HFFc6 (cell line): Measurements from ENCODE around the gene POLR2M. TPM values are rescaled to one million over a fixed set of nuclear protein-coding genes. Genes with fewer than 3 reads are reported as not detected.

Experiments
- DNase-seq: peaks from one replicate; pipeline ENCODE4 v3.0.0-alpha.2; 2018
- H3K27ac Mint-ChIP-seq: 2 replicates; pipeline ENCODE4 v1.8.0; 2020; ENCODE audit warnings: mild to moderate bottlenecking, mixed read lengths
- H3K27me3 Mint-ChIP-seq: 2 replicates; pipeline ENCODE4 v1.8.0; 2021; ENCODE audit warnings: mild to moderate bottlenecking, moderate library complexity, mixed read lengths; ENCODE audit not compliant: insufficient read depth
- H3K36me3 Mint-ChIP-seq: 2 replicates; pipeline ENCODE4 v1.8.0; 2021; ENCODE audit warnings: low read depth, mixed read lengths
- H3K4me1 Mint-ChIP-seq: 2 replicates; pipeline ENCODE4 v1.8.0; 2020; ENCODE audit warnings: low read depth, mixed read lengths
- H3K4me3 Mint-ChIP-seq: 2 replicates; pipeline ENCODE4 v1.8.0; 2020; ENCODE audit warnings: mild to moderate bottlenecking, moderate library complexity, mixed read lengths
- H3K9me3 Mint-ChIP-seq: 2 replicates; pipeline ENCODE4 v1.8.0; 2020; ENCODE audit warnings: mild to moderate bottlenecking, mixed read lengths
- total RNA-seq, 6 experiments: library from RNA; stranded (reverse); fragmentation: NEBNext Ultra II Directional; extraction: Animal tissue kit (Norgen Biotek cat#: 25700); gene quantifications; 2 replicates in 1 of 6; 3 replicates in 5 of 6; pipeline ENCODE4 v1.2.3, GENCODE V29; 2021
- TF ChIP-seq, protein P1 (sequence below): fragments of 200-600 bp; sonication (generic); IDR thresholded peaks from 2 replicates; pipeline ENCODE4 v1.5.0; 2021; ENCODE audit warnings: antibody characterized with exemption, mild to moderate bottlenecking

Gene POLR2M
- total RNA-seq, 6 experiments from 2014 or later: 66.5 to 77.7 (median 72.1) TPM

DNA sequence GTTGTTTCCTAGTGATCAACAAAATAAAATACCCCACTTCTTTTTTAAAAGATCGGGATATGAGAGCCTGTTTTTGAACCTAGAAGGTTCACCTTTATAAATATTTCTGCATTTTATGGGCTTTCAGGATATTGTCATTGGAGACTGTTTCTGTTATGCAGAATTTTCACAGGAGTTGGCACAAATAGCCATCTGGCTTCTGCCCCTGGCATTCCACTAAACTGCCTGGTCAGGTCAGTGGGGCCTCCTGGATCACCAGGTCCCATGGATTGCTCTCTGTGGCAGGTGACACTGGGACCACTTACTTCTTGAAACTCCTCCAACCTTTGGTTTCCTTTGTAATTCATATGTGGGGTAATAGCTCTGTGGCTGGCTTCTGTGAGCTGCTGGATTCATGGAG lies 25.5 kb upstream of the POLR2M start:
- Mint-ChIP-seq H3K4me3 (no peak overlapping the region; the same call in 1 of the 2 replicates), H3K9me3 (no peaks in the 10 kb centered on the region), H3K27ac (no peak overlapping the region), H3K4me1 (peaks cover 29% of the 10 kb centered on the region), H3K36me3 (no peaks in the 10 kb centered on the region), H3K27me3 (no peaks in the 10 kb centered on the region)
- TF ChIP-seq, protein P1, sequence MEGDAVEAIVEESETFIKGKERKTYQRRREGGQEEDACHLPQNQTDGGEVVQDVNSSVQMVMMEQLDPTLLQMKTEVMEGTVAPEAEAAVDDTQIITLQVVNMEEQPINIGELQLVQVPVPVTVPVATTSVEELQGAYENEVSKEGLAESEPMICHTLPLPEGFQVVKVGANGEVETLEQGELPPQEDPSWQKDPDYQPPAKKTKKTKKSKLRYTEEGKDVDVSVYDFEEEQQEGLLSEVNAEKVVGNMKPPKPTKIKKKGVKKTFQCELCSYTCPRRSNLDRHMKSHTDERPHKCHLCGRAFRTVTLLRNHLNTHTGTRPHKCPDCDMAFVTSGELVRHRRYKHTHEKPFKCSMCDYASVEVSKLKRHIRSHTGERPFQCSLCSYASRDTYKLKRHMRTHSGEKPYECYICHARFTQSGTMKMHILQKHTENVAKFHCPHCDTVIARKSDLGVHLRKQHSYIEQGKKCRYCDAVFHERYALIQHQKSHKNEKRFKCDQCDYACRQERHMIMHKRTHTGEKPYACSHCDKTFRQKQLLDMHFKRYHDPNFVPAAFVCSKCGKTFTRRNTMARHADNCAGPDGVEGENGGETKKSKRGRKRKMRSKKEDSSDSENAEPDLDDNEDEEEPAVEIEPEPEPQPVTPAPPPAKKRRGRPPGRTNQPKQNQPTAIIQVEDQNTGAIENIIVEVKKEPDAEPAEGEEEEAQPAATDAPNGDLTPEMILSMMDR: no peak
- no peak for DNase-seq

DNA sequence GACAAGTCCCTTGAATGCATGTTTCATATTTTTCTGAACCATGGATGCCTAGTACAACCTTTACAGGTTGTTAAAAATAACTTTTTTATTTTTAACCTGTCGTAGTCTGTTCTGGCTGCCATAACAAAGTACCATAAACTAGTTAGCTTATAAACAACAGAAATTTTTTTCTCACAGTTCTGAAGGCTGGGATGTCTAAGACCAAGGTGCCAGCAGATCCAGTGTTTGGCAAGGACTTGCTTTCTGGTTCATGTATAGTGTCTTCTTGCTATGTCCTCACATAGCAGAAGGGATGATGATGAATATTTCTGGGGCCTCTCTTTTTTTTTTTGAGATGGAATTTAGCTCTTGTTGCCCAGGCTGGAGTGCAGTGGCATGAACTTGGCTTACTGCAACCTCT lies 23.0 kb upstream of the POLR2M start:
- no peak overlapping the region for H3K27ac Mint-ChIP-seq
- peaks cover 35% of the 10 kb centered on the region for H3K4me1 Mint-ChIP-seq
- TF ChIP-seq, protein P1: no peak
- DNase-seq: no peak
- no peaks in the 10 kb centered on the region for H3K36me3 Mint-ChIP-seq
- no peaks in the 10 kb centered on the region for H3K27me3 Mint-ChIP-seq
- no peak overlapping the region for H3K4me3 Mint-ChIP-seq
- no peaks in the 10 kb centered on the region for H3K9me3 Mint-ChIP-seq

DNA sequence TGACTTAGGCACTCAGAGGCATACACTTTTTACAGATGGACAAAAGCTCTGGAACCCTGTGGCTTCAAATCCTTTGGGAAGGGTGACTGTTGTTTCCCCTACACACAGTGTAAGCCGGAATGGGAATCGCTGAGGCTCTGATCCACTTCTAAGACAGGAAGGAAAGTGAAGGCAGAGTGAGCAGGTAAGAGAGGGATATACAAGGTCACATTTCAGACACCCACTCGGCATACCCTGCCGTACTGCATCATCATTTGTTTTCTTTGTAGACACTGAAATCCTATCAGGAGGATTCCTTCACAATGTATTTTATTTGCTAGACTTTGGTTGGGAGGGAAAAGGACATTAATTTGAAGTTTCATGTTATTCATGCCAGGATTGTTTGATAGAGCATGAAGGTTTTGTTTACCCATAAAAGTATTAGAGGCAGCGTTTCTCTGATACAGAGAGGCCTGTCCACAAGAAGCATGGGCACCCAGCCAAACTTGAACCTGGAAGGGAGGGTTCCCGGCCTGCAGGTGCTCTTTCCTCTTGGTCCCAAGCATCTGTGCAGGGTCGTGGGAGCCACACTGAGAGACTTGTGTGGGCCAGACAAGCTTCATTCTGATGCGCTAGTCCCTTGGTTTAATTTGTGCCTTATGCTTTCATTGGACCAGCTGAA lies 21.9 kb upstream of the POLR2M start:
- no peak overlapping the region for H3K27ac Mint-ChIP-seq
- peaks cover 30% of the 10 kb centered on the region for H3K4me1 Mint-ChIP-seq
- TF ChIP-seq, protein P1: no peak
- no peaks in the 10 kb centered on the region for H3K36me3 Mint-ChIP-seq
- no peaks in the 10 kb centered on the region for H3K27me3 Mint-ChIP-seq
- no peak overlapping the region for H3K4me3 Mint-ChIP-seq
- no peaks in the 10 kb centered on the region for H3K9me3 Mint-ChIP-seq
- no peak for DNase-seq

DNA sequence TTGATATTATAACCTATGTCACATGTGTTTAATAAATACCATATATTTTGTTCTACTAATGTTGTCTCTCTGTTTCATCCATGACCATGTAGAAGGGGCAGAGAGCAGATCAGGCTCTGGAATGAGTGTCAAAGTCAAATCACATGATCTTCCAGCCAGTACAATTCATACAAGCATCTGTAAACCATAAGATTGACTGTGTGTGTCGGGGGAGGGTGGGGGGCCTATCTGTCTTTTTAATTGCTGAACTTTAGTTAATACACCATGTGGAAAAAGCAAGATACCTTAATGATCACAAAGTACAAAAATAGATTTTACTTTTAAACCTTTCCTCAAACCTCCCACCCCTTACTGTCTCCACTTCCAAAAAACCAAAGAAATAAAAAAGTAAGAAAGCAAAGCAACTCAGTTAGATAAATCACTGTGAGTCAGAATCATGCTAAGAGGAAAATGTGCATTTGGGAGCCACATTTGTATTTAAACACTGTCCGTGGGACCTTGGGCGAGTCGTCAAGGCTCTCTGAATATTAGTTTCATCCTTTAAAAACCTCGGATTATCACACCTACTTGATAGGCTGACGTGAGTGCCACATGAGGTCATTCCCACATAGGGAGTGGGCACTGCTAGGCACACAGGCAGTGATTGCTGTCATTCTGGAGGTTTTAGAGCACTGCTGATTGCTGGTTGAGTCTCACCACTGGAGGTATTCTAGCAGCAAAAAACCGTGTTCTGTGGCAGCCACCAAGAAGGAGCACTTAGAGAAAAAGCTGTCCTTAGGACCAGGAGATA lies 21.0 kb upstream of the POLR2M start:
- H3K27ac Mint-ChIP-seq: no peak overlapping the region
- DNase-seq: no peak
- H3K4me3 Mint-ChIP-seq: peak overlapping the region; percentile 20; the same call in 1 of the 2 replicates
- H3K9me3 Mint-ChIP-seq: no peaks in the 10 kb centered on the region
- peaks cover 21% of the 10 kb centered on the region for H3K4me1 Mint-ChIP-seq
- H3K36me3 Mint-ChIP-seq: no peaks in the 10 kb centered on the region
- H3K27me3 Mint-ChIP-seq: no peaks in the 10 kb centered on the region
- TF ChIP-seq, protein P1: no peak

DNA sequence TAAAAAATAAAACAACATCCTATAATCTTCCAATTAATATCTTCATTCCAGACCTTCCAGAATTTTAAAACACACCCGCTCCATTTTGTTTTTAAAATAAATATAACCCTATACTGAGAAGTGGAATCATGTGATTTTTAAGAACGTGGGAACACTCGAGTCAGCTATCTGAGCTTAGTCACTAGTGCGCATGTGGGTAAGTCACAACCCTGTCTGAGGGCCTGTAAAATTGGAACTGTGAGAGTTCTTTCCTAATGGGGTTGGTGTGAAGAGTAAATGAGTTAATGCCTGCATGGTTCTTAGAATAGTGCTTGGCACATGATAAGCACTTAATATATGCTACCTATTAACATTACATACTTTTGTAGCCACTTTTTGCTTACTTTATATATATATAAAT lies 19.9 kb upstream of the POLR2M start:
- TF ChIP-seq, protein P1: no peak
- H3K36me3 Mint-ChIP-seq: no peaks in the 10 kb centered on the region
- DNase-seq: no peak
- no peak overlapping the region for H3K4me3 Mint-ChIP-seq
- H3K27me3 Mint-ChIP-seq: no peaks in the 10 kb centered on the region
- H3K4me1 Mint-ChIP-seq: peaks cover 14% of the 10 kb centered on the region
- no peaks in the 10 kb centered on the region for H3K9me3 Mint-ChIP-seq
- H3K27ac Mint-ChIP-seq: no peak overlapping the region
